Nucleus accumbens (tissue), 56 donors: ENCODE measurements around the gene ZNF438.
"Not testable (repeated sequence)": the region's sequence is repeated elsewhere in the genome, so short reads cannot be mapped to it uniquely, and the experiment has no call there.

Experiments used
- DNase-seq, 56 donors: peaks; one replicate each; lab custom pipeline; 2025; lab: John Stamatoyannopoulos, UW

ZNF438 gene

DNA sequence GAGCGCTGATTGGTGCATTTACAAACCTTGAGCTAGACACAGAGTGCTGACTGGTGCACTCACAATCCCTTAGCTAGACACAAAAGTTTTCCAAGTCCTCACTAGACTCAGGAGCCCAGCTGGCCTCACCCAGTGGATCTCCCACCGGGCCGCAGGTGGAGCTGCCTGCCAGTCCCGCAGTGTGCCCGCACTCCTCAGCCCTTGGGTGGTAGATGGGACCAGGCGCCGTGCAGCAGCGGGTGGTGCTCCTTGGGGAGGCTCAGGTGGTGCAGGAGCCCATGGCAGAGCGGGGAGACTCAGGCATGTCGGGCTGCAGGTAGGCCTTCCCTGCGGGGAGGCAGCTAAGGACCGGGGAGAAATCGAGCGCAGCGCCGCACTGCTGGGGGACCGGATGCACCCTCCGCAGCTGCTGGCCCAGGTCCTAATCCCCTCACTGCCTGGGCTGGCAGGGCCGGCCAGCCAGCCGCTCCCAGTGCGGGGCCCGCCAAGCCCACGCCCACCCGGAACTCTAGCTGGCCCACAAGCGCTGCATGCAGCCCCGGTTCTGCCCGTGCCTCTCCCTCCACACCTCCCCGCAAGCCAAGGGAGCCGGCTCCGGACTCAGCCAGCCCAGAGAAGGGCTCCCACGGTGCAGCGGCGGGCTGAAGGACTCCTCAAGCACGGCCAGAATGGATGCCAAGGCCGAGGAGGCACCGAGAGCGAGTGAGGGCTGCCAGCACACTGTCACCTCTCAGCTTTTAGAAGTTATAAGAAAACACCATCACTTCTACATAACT lies 128.9 kb downstream of the ZNF438 start:
- peak in 16 of 56 donors; percentile 1 to 47 (median 7) for DNase-seq

DNA sequence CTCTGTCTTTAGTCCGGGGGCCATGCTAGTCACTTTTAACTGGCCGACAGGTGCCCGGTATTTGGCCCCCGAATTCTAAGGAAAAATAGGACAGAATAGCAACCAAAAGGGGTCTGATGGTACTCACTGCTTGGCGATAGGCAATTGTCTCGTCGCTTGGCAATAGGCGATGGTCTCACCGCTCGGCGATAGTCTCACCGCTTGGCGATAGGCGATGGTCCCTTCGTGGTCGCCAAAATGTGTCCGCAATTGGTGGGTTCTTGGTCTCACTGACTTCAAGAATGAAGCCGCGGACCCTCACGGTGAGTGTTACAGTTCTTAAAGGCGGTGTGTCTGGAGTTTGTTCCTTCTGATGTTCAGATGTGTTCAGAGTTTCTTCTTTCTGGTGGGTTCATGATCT lies 130.2 kb downstream of the ZNF438 start:
- DNase-seq: not testable (repeated sequence)

DNA sequence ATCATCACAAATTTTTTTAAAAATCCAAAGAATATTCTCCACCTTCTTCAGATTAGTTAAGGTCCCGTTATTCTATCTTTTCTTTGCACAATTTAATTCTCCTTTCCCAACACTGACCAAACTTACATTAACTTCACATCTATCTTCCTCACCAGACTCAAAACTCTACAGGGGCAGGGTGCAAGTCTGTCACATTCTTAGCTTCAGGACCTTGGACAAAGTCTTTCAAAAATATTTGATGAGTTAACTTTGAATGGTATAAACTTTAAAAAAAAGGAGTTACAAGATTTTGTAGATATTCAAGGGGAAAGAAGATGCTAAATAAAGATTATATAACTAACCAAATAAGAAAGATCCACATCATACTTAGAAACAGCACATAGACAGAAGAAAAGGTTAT lies 132.7 kb downstream of the ZNF438 start:
- DNase-seq: no peak

DNA sequence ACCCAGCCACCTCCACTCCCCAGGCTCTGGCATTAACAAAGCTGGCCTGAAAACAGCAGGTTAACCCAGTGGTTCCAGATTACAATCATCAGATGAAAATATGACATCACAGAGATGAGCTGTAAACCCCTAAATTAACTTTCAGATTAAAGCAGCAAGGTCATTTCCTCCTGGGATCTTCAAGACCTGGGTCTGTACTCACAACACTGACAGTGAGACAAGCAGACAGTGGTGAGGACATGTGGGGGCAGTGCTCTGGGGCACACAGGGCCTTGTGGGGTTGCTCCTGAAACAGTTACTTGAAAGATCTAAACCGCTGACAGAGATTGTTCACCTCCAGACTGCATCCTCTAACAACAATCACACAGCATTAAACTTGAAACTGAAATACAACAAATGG lies 134.1 kb downstream of the ZNF438 start:
- no peak for DNase-seq

DNA sequence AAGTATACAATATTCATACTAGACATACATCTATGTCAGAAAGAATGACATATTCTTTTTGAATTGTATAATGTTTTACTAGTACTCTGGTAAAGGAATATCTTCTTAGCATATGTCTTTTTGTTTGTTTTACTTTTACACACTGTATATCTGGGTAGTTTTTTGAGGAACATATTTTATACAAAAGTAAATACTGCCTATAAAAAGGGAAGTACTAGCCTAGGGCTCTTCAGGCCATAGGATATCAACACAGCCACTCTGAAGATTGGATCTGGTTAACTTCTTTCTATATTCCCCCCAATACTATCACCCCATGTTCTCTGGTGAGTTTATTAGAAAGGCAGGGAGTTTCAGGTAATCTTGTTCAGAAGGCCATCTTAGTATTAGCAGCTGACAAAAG lies 134.6 kb downstream of the ZNF438 start:
- no peak for DNase-seq

DNA sequence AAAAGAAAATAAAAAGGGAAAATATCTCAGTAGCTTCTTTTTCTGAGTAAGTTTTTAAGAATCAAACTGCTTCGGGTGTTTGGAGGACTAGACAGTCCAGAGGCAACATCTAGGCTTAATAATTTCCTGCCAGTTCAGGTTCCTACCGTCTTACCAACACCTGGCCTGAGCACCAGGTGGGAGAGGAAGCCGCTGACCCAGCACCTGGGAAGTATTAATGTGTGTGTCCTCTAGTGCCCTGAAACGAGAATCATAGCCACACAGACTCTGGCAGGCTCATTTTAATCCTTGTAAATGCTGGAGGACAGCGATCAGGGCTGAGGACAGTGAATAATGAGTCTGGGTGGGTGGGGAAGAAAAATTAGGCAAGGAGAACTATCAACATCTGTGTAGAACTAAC lies 137.4 kb downstream of the ZNF438 start:
- DNase-seq: no peak

DNA sequence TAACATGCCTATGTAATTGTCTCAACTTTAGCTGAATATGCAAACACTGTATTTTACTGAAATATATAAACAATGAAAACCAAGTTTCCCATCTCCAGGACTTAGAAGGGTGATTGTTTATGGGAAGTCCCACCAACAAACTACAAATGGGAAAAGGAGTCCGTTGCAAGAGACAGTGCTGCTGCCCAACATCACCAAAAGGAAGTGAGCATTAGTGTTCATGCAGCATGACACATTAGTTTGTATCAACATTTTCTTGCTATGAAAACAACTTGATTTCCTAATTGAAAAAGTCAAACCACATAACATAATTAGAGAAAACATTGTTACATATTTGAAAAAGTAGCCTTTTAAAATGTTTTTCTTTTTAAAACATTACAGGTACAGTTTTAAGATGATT lies 138.5 kb downstream of the ZNF438 start:
- DNase-seq: no peak

DNA sequence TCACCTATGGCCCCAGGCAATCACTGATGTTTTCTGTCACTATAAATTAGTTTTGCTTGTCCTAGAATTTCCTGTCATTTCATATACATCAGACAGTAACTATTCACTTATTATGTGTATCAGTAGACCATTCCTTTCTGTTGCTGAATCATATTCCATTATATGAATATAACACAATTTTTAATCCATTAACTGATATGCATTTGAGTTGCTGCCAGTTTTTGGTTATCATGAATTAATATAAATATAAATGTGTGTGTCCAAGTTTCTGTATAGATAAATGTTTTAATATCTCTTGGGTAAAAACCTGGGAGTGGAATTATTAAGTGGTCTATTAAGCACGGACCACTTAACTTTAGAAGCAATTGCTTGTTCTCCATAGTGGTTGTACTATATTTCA lies 143.8 kb downstream of the ZNF438 start:
- no peak for DNase-seq

DNA sequence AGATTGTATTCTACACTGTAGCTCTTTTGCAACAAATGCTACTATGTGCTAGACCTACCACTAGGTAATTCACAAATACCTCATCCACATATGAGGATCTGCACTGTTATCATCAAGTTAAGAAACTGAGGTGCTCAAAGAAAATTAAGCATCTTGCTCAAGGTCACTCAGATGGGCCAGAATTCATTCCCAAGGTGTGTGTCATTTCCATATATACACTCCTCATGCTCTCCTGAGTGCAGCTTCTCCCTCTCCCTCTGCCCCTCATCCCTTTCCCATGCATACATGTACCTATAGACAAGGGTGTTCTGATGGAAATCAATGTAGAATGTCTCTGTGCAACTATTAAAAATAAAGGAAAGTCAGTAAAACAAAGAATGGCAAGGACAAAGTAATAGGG lies 146.2 kb downstream of the ZNF438 start:
- DNase-seq: no peak

DNA sequence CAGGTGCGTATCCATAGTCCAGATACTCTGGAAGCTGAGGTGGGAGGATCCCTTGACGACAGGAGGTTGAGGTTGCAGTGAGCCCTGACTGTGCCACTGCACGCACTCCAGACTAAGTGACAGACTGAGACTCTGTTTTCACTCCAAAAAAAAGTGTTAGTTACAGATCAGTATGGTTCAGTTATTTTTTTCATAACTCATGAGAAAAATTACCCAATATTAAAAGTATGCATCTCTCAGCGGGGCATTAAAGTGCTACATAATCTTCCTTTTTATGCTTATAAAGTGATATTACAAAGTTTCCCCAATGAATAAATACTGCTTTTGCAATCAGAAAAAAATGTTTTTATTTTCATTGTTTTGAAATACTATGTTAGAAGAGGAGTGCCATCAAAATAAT lies 147.9 kb downstream of the ZNF438 start:
- DNase-seq: no peak

DNA sequence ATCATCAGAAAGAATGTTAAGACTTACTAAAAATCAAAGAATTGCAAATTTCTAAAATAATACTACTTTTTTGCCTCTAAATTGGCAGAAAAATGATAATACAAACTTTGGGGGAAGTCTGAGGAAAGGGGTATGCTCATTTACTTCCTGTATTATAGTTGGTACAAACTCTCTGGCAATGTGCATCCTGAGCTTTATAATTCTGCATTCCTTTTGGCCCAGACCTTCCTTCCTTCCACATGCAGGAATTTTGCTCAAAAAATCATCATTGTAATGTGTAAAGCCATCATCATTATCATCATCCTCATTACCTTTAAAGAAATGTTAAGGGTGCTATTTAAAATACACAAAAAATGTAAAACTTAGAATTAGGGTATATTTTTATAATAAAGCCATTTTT lies 148.5 kb downstream of the ZNF438 start:
- DNase-seq: no peak

DNA sequence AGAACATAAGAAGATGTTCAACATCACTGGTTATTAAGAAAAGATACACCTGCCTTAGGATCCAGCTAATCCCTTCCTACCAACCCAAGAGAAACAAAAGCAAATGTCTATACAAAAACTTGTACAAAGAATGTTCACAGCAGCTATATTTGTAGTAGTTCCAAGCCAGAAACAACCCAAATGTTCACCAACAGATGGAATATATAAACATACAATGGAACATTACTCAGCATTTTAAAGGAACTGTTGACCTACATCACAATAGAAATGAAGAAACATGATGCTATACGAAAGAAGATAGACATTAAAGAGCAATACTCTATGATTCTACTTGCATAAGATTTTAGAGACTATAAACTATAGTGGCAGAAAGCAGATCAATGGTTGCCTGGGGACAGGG lies 149.4 kb downstream of the ZNF438 start:
- DNase-seq: no peak

DNA sequence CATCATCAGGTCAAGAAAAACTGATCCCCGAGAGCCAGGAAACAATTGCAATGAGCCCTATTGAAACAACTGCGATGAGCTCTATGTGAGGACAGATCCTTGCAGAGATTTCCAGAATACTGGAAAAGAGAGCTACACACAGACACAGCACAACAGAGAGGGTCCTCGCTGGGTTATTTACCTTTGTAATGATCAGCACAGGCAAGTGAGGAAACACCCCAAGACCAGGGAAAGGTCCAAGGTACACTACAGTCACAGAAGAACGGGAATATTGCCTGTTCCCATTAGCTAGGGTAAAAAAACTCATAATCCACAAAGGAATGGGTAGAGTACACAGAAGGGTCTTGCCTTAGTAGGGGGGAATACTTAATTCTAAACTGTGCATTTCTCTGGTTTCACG lies 152.7 kb downstream of the ZNF438 start:
- DNase-seq: no peak

DNA sequence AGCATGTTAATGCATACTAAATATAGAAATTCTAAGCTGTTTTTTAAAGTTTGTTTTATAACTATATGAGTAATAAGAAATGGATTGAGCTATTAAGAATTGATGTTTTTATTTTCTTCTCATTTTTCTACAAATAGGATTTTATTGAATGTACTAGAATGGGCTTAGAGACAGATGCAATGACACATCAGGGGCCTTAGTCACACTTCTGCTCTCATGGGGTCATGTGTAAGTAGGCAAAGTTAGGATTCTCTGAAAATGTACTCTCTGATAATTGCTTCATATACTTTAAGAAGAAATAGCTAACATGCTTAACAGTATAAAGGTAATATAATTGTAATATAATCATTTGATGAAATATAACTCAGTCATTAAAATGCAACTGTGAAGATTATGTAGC lies 154.6 kb downstream of the ZNF438 start:
- DNase-seq: no peak

DNA sequence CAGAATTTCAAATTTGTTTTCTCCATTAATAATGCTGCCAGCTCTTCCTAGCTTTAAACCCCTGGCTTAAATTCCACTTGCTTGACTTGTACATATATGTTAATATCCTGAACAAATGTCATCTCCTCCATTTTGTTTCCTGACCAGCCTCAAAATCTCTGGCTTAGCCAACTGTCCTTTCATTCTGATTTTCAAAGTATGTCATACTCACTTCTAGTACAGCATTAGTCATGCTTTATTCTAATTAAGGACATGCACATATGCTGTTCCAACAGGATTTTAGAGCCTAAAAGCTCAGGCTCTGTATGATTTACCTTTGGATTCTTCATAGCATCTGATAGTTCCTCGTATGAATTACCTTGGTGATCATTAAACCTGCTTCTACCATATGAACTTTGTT lies 158.3 kb downstream of the ZNF438 start:
- no peak for DNase-seq

DNA sequence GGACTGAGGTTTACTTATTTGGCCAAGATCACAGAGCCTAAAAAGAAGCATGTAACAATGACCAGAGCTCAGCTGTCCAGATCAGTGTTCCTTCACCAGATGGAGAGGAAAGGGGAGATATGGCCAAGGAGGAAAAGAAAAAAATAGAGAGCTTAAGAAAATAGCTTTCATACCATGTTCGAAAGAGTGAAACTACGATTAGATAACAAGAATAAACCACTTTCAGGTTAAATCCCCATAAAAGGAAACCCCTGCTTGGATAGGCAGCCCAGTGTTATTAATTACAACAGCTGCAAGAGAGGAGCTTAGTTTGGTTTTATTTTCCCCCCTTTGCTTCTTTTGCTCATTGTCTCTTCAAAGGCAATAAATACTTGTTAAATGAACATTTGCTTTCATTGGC lies 160.8 kb downstream of the ZNF438 start:
- no peak for DNase-seq

DNA sequence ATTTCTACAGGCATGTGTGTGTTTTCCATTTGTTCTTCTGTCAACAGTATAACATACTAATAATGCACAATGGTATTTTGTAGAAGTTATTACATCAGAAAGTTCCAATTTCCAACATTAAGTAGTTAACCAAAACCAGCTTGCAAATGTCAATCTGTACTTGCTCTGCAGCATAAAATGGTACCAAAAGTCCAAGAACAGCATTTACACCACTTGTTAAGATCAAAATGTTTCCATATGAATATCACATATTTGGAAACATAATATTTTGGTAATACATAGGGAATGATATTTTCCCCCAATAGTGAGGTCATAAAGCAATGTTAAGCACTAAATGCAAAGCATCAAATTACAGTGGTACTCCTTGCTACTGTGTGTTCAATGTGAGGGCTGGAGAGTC lies 162.1 kb downstream of the ZNF438 start:
- DNase-seq: no peak

DNA sequence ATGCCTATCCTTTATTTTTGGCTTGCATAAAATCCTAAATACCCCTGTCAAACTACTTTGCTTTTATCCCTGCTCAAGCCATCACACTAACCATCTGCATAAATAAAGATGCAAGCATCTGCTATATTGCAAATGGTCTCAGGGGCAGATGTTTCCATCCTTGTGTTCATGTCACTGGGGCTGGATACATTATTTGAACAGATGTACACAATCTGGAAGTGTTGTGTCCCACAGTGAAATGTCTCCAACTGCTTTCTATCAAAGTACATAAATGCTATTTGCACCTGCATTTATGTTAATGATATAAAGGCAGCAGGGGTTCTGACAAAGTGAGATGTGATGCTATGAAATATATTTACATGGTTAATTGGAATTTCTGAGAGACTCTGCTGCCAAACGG lies 163.1 kb downstream of the ZNF438 start:
- DNase-seq: no peak

DNA sequence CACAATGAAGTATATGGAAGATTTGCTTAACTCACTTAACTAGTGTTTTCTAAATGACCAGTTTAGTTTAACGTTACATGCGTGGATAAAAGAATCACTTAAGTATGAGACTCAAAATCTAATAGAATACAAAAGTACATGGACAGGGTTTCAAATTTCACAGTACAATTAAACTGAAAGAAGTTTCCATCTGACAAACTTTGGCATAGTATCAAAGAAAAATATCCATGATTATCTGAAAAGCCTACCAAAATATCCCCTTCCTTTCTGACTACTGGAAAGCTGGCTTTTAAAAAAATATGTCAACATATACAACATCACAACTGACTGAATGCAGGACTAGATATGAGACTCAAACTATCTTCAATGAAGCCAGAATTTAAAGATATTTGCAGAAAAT lies 164.8 kb downstream of the ZNF438 start:
- DNase-seq: no peak

DNA sequence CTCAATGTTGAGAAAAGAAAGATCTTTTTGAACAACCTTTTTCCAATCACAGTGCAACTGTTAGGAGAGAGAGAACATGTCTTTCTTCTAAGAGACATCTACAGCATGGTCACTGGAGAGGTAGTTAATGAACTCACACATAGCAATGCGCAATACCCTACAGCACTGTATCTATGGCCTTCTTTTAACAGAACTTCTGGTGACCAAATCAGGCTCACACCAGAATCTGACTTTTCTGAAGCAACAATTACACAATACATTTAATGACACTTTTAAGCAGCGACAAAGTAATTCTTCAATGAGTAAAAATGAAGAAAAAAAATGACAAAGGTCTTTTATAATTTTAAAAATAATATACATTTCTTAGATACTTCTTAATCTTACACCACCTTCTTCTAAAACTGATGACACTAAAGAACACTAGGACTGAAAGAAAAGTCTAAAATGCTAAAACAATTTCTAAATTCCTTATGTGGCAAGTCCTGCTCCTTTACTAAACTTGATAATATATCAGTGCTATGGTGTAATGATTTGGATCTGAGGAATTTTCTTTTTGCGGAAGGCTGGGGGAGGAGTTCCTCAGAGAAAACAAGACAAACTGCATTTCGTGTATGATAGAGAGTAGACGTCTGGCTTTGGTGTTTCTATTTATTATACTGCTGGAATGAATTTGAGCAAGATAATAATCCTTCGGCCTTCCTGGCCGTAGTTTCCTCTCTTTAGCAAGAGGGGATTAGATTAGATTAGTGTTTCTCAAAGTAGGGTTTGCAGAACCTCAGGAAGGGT lies 166.3 kb downstream of the ZNF438 start:
- DNase-seq: no peak

DNA sequence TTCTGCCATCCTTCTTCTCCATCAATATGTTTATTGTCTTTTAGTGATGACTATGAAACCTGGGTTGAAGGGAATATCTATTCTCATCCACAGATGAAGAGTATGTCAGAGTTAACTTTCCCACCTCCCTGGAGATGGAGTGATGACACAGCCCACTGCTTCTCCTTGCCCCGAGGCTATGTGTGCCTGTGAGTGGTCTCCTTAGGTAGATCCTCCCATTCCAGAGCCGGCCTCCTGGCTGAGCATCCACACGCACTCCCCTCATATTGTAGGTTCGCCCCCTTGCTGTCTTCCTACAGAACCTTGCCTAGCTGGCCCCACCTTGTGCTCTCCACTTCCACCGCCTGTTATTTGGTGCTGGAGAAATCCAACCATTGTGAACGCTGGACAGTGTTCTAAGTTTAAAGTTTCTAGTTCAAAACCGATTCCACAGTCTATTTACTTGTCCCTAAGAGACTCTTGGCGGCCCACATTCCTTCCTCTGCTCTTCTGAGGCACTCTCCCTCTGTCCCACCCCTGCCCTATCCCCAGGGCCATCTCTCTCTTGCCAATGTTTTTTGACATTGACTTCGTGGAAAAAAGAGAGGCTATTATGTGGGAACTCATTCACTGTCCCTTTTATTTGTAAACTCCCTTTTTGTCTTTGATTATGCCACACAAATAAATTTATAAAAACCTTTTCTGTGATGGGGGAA lies 168.0 kb downstream of the ZNF438 start:
- DNase-seq: no peak

DNA sequence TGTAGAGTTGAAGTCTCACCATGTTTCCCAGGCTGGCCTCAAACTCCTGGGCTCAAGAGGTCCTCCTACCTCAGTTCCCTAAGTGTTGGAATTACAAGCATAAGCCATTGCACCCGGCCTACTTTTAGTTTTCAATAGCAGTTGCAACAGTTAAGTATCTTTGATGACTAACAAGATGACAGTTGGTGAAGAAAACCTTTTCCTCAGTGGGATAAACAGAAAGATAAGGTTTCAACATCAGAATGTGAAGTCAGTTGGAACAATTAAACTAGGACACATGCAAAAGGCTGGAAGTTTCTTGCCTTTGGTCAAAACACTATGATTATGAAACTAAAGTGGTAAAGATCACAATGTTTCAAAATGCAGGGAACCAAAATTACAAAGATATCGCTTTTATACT lies 169.2 kb downstream of the ZNF438 start:
- DNase-seq: no peak
